Hepatocyte (in vitro differentiated cells): ENCODE data around the gene PCSK6.

Experiments used
- CTCF ChIP-seq: fragments of 200-600 bp; sonication (generic); IDR thresholded peaks from 2 replicates; pipeline ENCODE4 v1.5.1; 2016; ENCODE audit warnings: antibody characterized with exemption, mild to moderate bottlenecking; ENCODE audit not compliant: poor library complexity
- EZH2 ChIP-seq: fragments of 200-600 bp; sonication (generic); IDR thresholded peaks from 2 replicates; pipeline ENCODE4 v1.6.1; 2016; ENCODE audit warnings: antibody characterized with exemption, mild to moderate bottlenecking, borderline replicate concordance

DNA sequence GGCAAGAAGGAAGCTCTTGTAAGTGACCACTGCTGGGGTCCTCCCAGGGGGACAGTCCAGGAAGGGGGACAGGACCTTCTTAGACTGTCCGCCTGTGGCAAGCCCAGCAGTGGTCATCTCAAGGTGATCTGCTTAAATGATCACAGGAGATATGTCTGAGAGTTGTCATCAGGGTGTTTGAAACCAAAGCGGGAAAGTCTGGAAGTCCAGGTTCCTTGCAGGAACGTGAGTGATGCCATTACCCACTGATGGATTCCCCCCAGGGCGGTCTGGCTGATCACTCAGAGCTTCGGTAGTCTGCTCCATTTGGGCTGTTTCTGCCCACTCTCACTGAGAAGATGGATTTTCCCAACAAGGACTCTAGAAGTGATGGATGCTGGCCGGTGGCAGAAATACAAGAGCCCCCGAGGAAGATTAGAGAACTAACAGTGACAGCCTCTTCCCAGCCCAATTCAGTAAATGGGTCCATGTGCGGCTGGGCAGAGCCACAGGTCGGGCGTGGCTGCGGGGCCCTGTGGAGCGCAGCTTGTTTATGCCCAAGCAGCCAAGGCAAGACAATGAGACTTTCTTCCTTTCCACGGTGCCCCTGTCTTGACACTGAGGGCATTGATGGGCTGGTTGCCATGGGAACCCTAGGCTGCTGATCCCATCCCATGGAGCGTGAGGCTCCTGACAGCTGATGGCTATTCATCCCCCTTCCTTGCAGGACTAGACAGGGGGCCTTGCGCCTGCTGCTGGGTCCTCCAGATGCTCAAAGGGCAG lies 9.5 kb downstream of the PCSK6 start:
- TF ChIP-seq CTCF: no peak
- no peak for TF ChIP-seq EZH2
